Large intestine (tissue), 3 donors: ENCODE results near the gene ROBO2. TPM values are rescaled to one million over a fixed set of nuclear protein-coding genes. Genes with fewer than 3 reads are reported as not detected.

Experiments used
- DNase-seq, 2 donors: peaks; one replicate each; pipeline versions ENCODE4 v3.0.0 to v3.0.0-alpha.2; 2013
- H3K27ac ChIP-seq: one replicate; pipeline ENCODE4 v1.5.1; 2013; ENCODE audit warnings: low read length
- H3K27me3 ChIP-seq: 2 replicates; pipeline ENCODE4 v1.6.1; 2013; ENCODE audit warnings: low read length; ENCODE audit not compliant: control insufficient read depth, insufficient read depth
- H3K36me3 ChIP-seq: 2 replicates; pipeline ENCODE4 v1.6.1; 2013; ENCODE audit warnings: low read length; ENCODE audit not compliant: control insufficient read depth, insufficient read depth
- H3K4me1 ChIP-seq: one replicate; pipeline ENCODE4 v1.6.1; 2013; ENCODE audit warnings: low read length; ENCODE audit not compliant: control insufficient read depth, insufficient read depth
- H3K4me3 ChIP-seq: one replicate; pipeline ENCODE4 v1.5.1; 2013; ENCODE audit warnings: low read length
- H3K9me3 ChIP-seq: one replicate; pipeline ENCODE4 v1.6.1; 2013; ENCODE audit warnings: mild to moderate bottlenecking, low read depth, low read length, moderate library complexity; ENCODE audit not compliant: control insufficient read depth
- WGBS: methylation state at CpG from one replicate; pipeline ENCODE4 v1.1.5; 2013; ENCODE audit warnings: low lambda C conversion rate; ENCODE audit not compliant: insufficient coverage; 5-methylcytosine and 5-hydroxymethylcytosine counted together
- polyA plus RNA-seq: library from polyadenylated mRNA; unstranded; fragments of 120-200 nt; gene quantifications from one replicate; pipeline ENCODE4 v1.2.1, GENCODE V29; 2013

ROBO2 gene
- polyA plus RNA-seq, 1 donor = 9.6 TPM

- DNase-seq = no peak
- Histone ChIP-seq H3K36me3 (no peaks in the 10 kb centered on the region), H3K4me3 (no peak overlapping the region), H3K4me1 (no peaks in the 10 kb centered on the region), H3K9me3 (no peaks in the 10 kb centered on the region), H3K27ac (no peak overlapping the region), H3K27me3 (no peaks in the 10 kb centered on the region)
- no CpG with 5 or more reads among the region's 1 CpG for WGBS
Measured at GRCh38 chr3:77186319-77186718, 146.4 kb downstream of the ROBO2 start.

- 84% methylated on average over 4 of the region's 4 CpGs for WGBS
- no peaks in the 10 kb centered on the region for H3K36me3 ChIP-seq
- peak in 1 of 2 donors; percentile 6 for DNase-seq
- H3K27ac ChIP-seq = no peak overlapping the region
- H3K9me3 ChIP-seq = no peaks in the 10 kb centered on the region
- H3K4me1 ChIP-seq = no peaks in the 10 kb centered on the region
- H3K27me3 ChIP-seq = no peaks in the 10 kb centered on the region
- no peak overlapping the region for H3K4me3 ChIP-seq
Measured at GRCh38 chr3:77186728-77187127, 146.8 kb downstream of the ROBO2 start.

GRCh38 chr3:77188210-77188609, 148.3 kb downstream of the ROBO2 start:
- Histone ChIP-seq H3K4me1 (no peaks in the 10 kb centered on the region), H3K27me3 (no peaks in the 10 kb centered on the region), H3K36me3 (no peaks in the 10 kb centered on the region), H3K9me3 (no peaks in the 10 kb centered on the region), H3K4me3 (no peak overlapping the region), H3K27ac (no peak overlapping the region)
- 100% methylated on average over 1 of the region's 2 CpGs for WGBS
- DNase-seq = no peak

- H3K36me3 ChIP-seq = no peaks in the 10 kb centered on the region
- H3K4me3 ChIP-seq = no peak overlapping the region
- 60% methylated on average over 1 of the region's 2 CpGs for WGBS
- H3K4me1 ChIP-seq = no peaks in the 10 kb centered on the region
- no peak overlapping the region for H3K27ac ChIP-seq
- H3K27me3 ChIP-seq = no peaks in the 10 kb centered on the region
- no peak for DNase-seq
- no peaks in the 10 kb centered on the region for H3K9me3 ChIP-seq
Measured at GRCh38 chr3:77189258-77189657, 149.4 kb downstream of the ROBO2 start.

GRCh38 chr3:77189684-77190083, 149.8 kb downstream of the ROBO2 start:
- Histone ChIP-seq H3K27me3 (no peaks in the 10 kb centered on the region), H3K36me3 (no peaks in the 10 kb centered on the region), H3K27ac (no peak overlapping the region), H3K4me1 (no peaks in the 10 kb centered on the region), H3K9me3 (no peaks in the 10 kb centered on the region), H3K4me3 (no peak overlapping the region)
- WGBS = 80% methylated on average over 1 of the region's 2 CpGs
- DNase-seq = no peak

GRCh38 chr3:77190374-77190773, 150.5 kb downstream of the ROBO2 start:
- H3K27me3 ChIP-seq = no peaks in the 10 kb centered on the region
- H3K36me3 ChIP-seq = no peaks in the 10 kb centered on the region
- no peak for DNase-seq
- H3K9me3 ChIP-seq = no peaks in the 10 kb centered on the region
- WGBS = no CpG with 5 or more reads among the region's 3 CpGs
- no peaks in the 10 kb centered on the region for H3K4me1 ChIP-seq
- no peak overlapping the region for H3K4me3 ChIP-seq
- H3K27ac ChIP-seq = no peak overlapping the region

GRCh38 chr3:77191014-77191413, 151.1 kb downstream of the ROBO2 start:
- H3K4me1 ChIP-seq = no peaks in the 10 kb centered on the region
- H3K27ac ChIP-seq = no peak overlapping the region
- no peaks in the 10 kb centered on the region for H3K27me3 ChIP-seq
- H3K4me3 ChIP-seq = no peak overlapping the region
- no peak for DNase-seq
- no peaks in the 10 kb centered on the region for H3K9me3 ChIP-seq
- H3K36me3 ChIP-seq = no peaks in the 10 kb centered on the region
- 60% methylated on average over 1 of the region's 4 CpGs for WGBS

GRCh38 chr3:77191640-77192039, 151.7 kb downstream of the ROBO2 start:
- no peaks in the 10 kb centered on the region for H3K36me3 ChIP-seq
- WGBS = 43% methylated on average over 2 of the region's 3 CpGs

GRCh38 chr3:77195766-77196545, 156.1 kb downstream of the ROBO2 start:
- H3K27me3 ChIP-seq = no peaks in the 10 kb centered on the region

More at GRCh38 chr3:77191640-77192039, 151.7 kb downstream of the ROBO2 start:
- H3K9me3 ChIP-seq = no peaks in the 10 kb centered on the region
- H3K4me1 ChIP-seq = no peaks in the 10 kb centered on the region
- no peak for DNase-seq
- no peak overlapping the region for H3K27ac ChIP-seq
- H3K4me3 ChIP-seq = no peak overlapping the region
- H3K27me3 ChIP-seq = no peaks in the 10 kb centered on the region

GRCh38 chr3:77197408-77197807, 157.5 kb downstream of the ROBO2 start:
- Histone ChIP-seq H3K27me3 (no peaks in the 10 kb centered on the region), H3K4me1 (no peaks in the 10 kb centered on the region), H3K36me3 (no peaks in the 10 kb centered on the region), H3K27ac (no peak overlapping the region), H3K9me3 (no peaks in the 10 kb centered on the region), H3K4me3 (no peak overlapping the region)
- no CpG with 5 or more reads among the region's 2 CpGs for WGBS
- DNase-seq = no peak

More at GRCh38 chr3:77195766-77196545, 156.1 kb downstream of the ROBO2 start:
- no peak for DNase-seq
- H3K4me1 ChIP-seq = no peaks in the 10 kb centered on the region
- WGBS = no CpG with 5 or more reads among the region's 12 CpGs
- H3K36me3 ChIP-seq = no peaks in the 10 kb centered on the region
- no peaks in the 10 kb centered on the region for H3K9me3 ChIP-seq
- H3K27ac ChIP-seq = no peak overlapping the region
- no peak overlapping the region for H3K4me3 ChIP-seq

GRCh38 chr3:77203851-77204250, 164.0 kb downstream of the ROBO2 start:
- no peak for DNase-seq
- H3K27ac ChIP-seq = no peak overlapping the region
- no peaks in the 10 kb centered on the region for H3K36me3 ChIP-seq
- no peaks in the 10 kb centered on the region for H3K27me3 ChIP-seq
- H3K9me3 ChIP-seq = no peaks in the 10 kb centered on the region
- no peak overlapping the region for H3K4me3 ChIP-seq
- H3K4me1 ChIP-seq = no peaks in the 10 kb centered on the region
